PC-3 (cell line): ENCODE results near the gene SLC6A6. TPM values are rescaled to one million over a fixed set of nuclear protein-coding genes. Genes with fewer than 3 reads are reported as not detected.

ENCODE experiments used
- ATAC-seq: fragments of 200-7000 bp; cut with Tn5 transposase; 2 replicates; pipeline ENCODE4 v1.9.1; 2020; ENCODE audit warnings: mild to moderate bottlenecking, moderate library complexity
- BruUV-seq: library from RNA; stranded (reverse); fragments of 400-500 nt; replicated peaks from 2 replicates; lab custom pipeline; 2021; lab: Mats Ljungman, UMichigan
- CTCF ChIA-PET: fragments of 300-600 bp; sonication (Branson Sonifier 250); formaldehyde crosslinking; loops from one replicate; lab custom pipeline; 2022; ENCODE audit warnings: antibody characterized with exemption; lab: Charles Lee
- POLR2A ChIA-PET: fragments of 300-600 bp; sonication (Branson Sonifier 250); formaldehyde crosslinking; loops from one replicate; lab custom pipeline; 2022; ENCODE audit warnings: antibody characterized with exemption; ENCODE audit not compliant: unreplicated experiment; lab: Charles Lee
- DNase-seq: peaks from one replicate; pipeline ENCODE4 v3.0.0-alpha.2; 2015
- H2AFZ ChIP-seq: fragments of 300-600 bp; sonication (generic); 2 replicates; pipeline ENCODE4 v1.6.0; 2016; ENCODE audit warnings: antibody characterized with exemption, low read length
- H3F3A ChIP-seq: fragments of 300-600 bp; sonication (generic); one replicate; pipeline ENCODE4 v1.6.0; 2017; ENCODE audit warnings: antibody characterized with exemption, low read length, control low read depth, mild to moderate bottlenecking; ENCODE audit not compliant: unreplicated experiment
- H3K27ac ChIP-seq: fragments of 300-600 bp; sonication (generic); 2 replicates; pipeline ENCODE4 v1.5.1; 2016; ENCODE audit warnings: mild to moderate bottlenecking, low read length
- H3K27me3 ChIP-seq: fragments of 300-600 bp; sonication (generic); 2 replicates; pipeline ENCODE4 v1.6.1; 2016; ENCODE audit warnings: low read length, mixed read lengths
- H3K36me3 ChIP-seq: fragments of 300-600 bp; sonication (generic); 2 replicates; pipeline ENCODE4 v1.6.1; 2016; ENCODE audit warnings: low read depth, mixed run types, low read length, mixed read lengths
- H3K4me1 ChIP-seq: fragments of 300-600 bp; sonication (generic); 2 replicates; pipeline ENCODE4 v1.5.1; 2016; ENCODE audit warnings: low read length; ENCODE audit not compliant: insufficient read depth
- H3K4me2 ChIP-seq: fragments of 300-600 bp; sonication (generic); 2 replicates; pipeline ENCODE4 v1.6.0; 2016; ENCODE audit warnings: low read length
- H3K4me3 ChIP-seq: fragments of 300-600 bp; sonication (generic); 2 replicates; pipeline ENCODE4 v1.5.1; 2016; ENCODE audit warnings: mild to moderate bottlenecking, low read length, mixed read lengths
- H3K79me2 ChIP-seq: fragments of 300-600 bp; sonication (generic); 2 replicates; pipeline ENCODE4 v1.6.1; 2017; ENCODE audit warnings: low read length, mixed read lengths
- H3K9ac ChIP-seq: fragments of 300-600 bp; sonication (generic); 2 replicates; pipeline ENCODE4 v1.6.0; 2016; ENCODE audit warnings: mild to moderate bottlenecking, low read length
- H3K9me2 ChIP-seq: fragments of 300-600 bp; sonication (generic); replicated peaks from 2 replicates; pipeline ENCODE4 v1.6.1; 2016; ENCODE audit warnings: mixed run types, low read length, mixed read lengths
- H3K9me3 ChIP-seq: fragments of 300-600 bp; sonication (generic); 2 replicates; pipeline ENCODE4 v1.6.1; 2016; ENCODE audit warnings: low read length, mixed read lengths
- H4K20me1 ChIP-seq: fragments of 300-600 bp; sonication (generic); 2 replicates; pipeline ENCODE4 v1.6.1; 2016; ENCODE audit warnings: low read length, mixed read lengths
- CTCF ChIP-seq: fragments of 300-600 bp; sonication (generic); conservative IDR thresholded peaks from 2 replicates; pipeline ENCODE4 v1.5.1; 2017; ENCODE audit warnings: antibody characterized with exemption, low read depth, mild to moderate bottlenecking, low read length
- EZH2 ChIP-seq: fragments of 300-600 bp; sonication (generic); IDR thresholded peaks from one replicate; pipeline ENCODE4 v1.6.1; 2017; ENCODE audit warnings: antibody characterized with exemption, mild to moderate bottlenecking, low read length; ENCODE audit not compliant: unreplicated experiment
- EZH2phosphoT487 ChIP-seq: fragments of 300-600 bp; sonication (generic); IDR thresholded peaks from 2 replicates; pipeline ENCODE4 v1.6.1; 2018; ENCODE audit warnings: mild to moderate bottlenecking, antibody characterized with exemption, low read length, borderline replicate concordance
- intact Hi-C: fragments of 100-400 bp; cut with micrococcal nuclease; formaldehyde crosslinking; loops from 2 replicates; pipeline ENCODE4 v1.9.0; 2023
- total RNA-seq: library from RNA; depleted of rRNA; stranded (reverse); fragments of >200 nt; gene quantifications from 2 replicates; pipeline ENCODE4 v1.2.3, GENCODE V29; 2014

SLC6A6 gene
- total RNA-seq, 1 experiment from 2014 or later: 28.1 TPM

GRCh38 chr3:14376348-14377043 lies 25.9 kb upstream of the SLC6A6 start:
- POLR2A ChIA-PET: no interaction called here
- BruUV-seq: no TSS peak

GRCh38 chr3:14377044-14377837 lies 25.2 kb upstream of the SLC6A6 start:
- DNase-seq (no peak), ATAC-seq (no peak)
- Histone ChIP-seq H3K4me1 (peaks cover 8% of the 10 kb centered on the region), H2AFZ (no peak overlapping the region), H3K9ac (no peak overlapping the region), H3K27ac (no peak overlapping the region), H3K4me2 (no peak overlapping the region), H3K79me2 (no peaks in the 10 kb centered on the region), H3F3A (no peaks in the 10 kb centered on the region), H3K4me3 (no peak overlapping the region), H3K27me3 (no peaks in the 10 kb centered on the region), H3K9me3 (no peaks in the 10 kb centered on the region), H3K9me2 (no peaks in the 10 kb centered on the region), H4K20me1 (no peaks in the 10 kb centered on the region), H3K36me3 (no peaks in the 10 kb centered on the region)
- no peak for TF ChIP-seq EZH2
- no peak for TF ChIP-seq CTCF
- no peak for TF ChIP-seq EZH2phosphoT487
- intact Hi-C loops: no loop called here
- no TSS peak for BruUV-seq
- ChIA-PET POLR2A (interaction anchor here (0.6 kb wide), 1 partner anchor 10 kb away, joined by 13 read pairs; no protein-coding TSS in a partner anchor), CTCF (no interaction called here)

More at GRCh38 chr3:14376348-14377043, 25.9 kb upstream of the SLC6A6 start:
- Histone ChIP-seq H3K4me1 (peaks cover 15% of the 10 kb centered on the region), H3K4me3 (no peak overlapping the region), H3K36me3 (no peaks in the 10 kb centered on the region), H3K9me3 (no peaks in the 10 kb centered on the region), H3K79me2 (no peaks in the 10 kb centered on the region), H3K27ac (no peak overlapping the region), H2AFZ (no peak overlapping the region), H3F3A (no peaks in the 10 kb centered on the region), H3K27me3 (no peaks in the 10 kb centered on the region), H4K20me1 (no peaks in the 10 kb centered on the region), H3K4me2 (no peak overlapping the region), H3K9ac (no peak overlapping the region), H3K9me2 (no peaks in the 10 kb centered on the region)
- no peak for ATAC-seq
- TF ChIP-seq EZH2phosphoT487: no peak
- no peak for TF ChIP-seq CTCF
- DNase-seq: no peak
- CTCF ChIA-PET: no interaction called here
- intact Hi-C loops: no loop called here

- Histone ChIP-seq H3K9me3 (no peaks in the 10 kb centered on the region), H3K9me2 (no peaks in the 10 kb centered on the region), H2AFZ (no peak overlapping the region), H3K4me1 (peaks cover 2% of the 10 kb centered on the region), H3K4me2 (no peak overlapping the region), H3K79me2 (no peaks in the 10 kb centered on the region), H4K20me1 (no peaks in the 10 kb centered on the region), H3K27ac (no peak overlapping the region), H3K4me3 (no peak overlapping the region), H3F3A (no peaks in the 10 kb centered on the region), H3K27me3 (no peaks in the 10 kb centered on the region), H3K9ac (no peak overlapping the region), H3K36me3 (no peaks in the 10 kb centered on the region)
- ChIA-PET CTCF (interaction anchor here (0.6 kb wide), 1 partner anchor 27 kb away, joined by 3 read pairs; no protein-coding TSS in a partner anchor), POLR2A (no interaction called here)
- TF ChIP-seq EZH2phosphoT487: no peak
- no peak for TF ChIP-seq CTCF
- no peak for TF ChIP-seq EZH2
- ATAC-seq (no peak), DNase-seq (no peak)
- no TSS peak for BruUV-seq
- intact Hi-C loops: no loop called here
Observed at GRCh38 chr3:14377838-14378169, 24.6 kb upstream of the SLC6A6 start.
